GM12878 (cell line): ENCODE data around the gene RPS6KA5. TPM values are rescaled to one million over a fixed set of nuclear protein-coding genes. Genes with fewer than 3 reads are reported as not detected.
A peak's percentile ranks its signal among the peaks of the same experiment; 100 is the strongest.

Experiments
- BHLHE40 ChIP-seq, 2 experiments: fragments of 450-650 bp in 1 of 2; IDR thresholded peaks; 2 replicates each; pipeline ENCODE4 v1.6.1; 2011 to 2017; ENCODE audit warnings: low read depth in 2 of 2, borderline replicate concordance in 1 of 2, improper control_type of control experiment in 1 of 2, low read length in 1 of 2, mild to moderate bottlenecking in 1 of 2
- CBX5 ChIP-seq: sonication (generic); IDR thresholded peaks from 2 replicates; pipeline ENCODE4 v1.6.1; 2016; ENCODE audit warnings: low read depth, moderate library complexity, mild to moderate bottlenecking, inconsistent platforms
- CEBPB ChIP-seq, 2 experiments: fragments of 150-350 bp in 1 of 2; IDR thresholded peaks; 2 replicates each; pipeline ENCODE4 v1.6.1; 2012 to 2014; ENCODE audit warnings: low read depth in 2 of 2, low read length in 2 of 2, borderline replicate concordance in 1 of 2, inconsistent platforms in 1 of 2
- CHD1 ChIP-seq: IDR thresholded peaks from 2 replicates; pipeline ENCODE4 v1.6.1; 2012; ENCODE audit warnings: low read depth, low read length, improper control_type of control experiment
- CHD2 ChIP-seq: IDR thresholded peaks from 2 replicates; pipeline ENCODE4 v1.6.1; 2011; ENCODE audit warnings: low read depth, low read length, improper control_type of control experiment, borderline replicate concordance
- CREB1 ChIP-seq: IDR thresholded peaks from 2 replicates; pipeline ENCODE4 v1.6.1; 2012; ENCODE audit warnings: low read depth, mild to moderate bottlenecking, inconsistent platforms
- DPF2 ChIP-seq: fragments of 450-650 bp; IDR thresholded peaks from 2 replicates; pipeline ENCODE4 v1.6.1; 2017; ENCODE audit warnings: mild to moderate bottlenecking
- ETV6 ChIP-seq, 2 experiments: fragments of 450-650 bp in 1 of 2; IDR thresholded peaks in 1 of 2; conservative IDR thresholded peaks in 1 of 2; 2 replicates each; pipeline ENCODE4 v1.6.1; 2014; ENCODE audit warnings: antibody characterized with exemption in 1 of 2, borderline replicate concordance in 1 of 2, low read depth in 1 of 2, mild to moderate bottlenecking in 1 of 2, moderate library complexity in 1 of 2
- IRF4 ChIP-seq: IDR thresholded peaks from 2 replicates; pipeline ENCODE4 v1.6.1; 2011; ENCODE audit warnings: low read depth, low read length
- IRF5 ChIP-seq: fragments of 450-650 bp; IDR thresholded peaks from 2 replicates; pipeline ENCODE4 v1.6.1; 2017; ENCODE audit warnings: borderline replicate concordance
- LARP7 ChIP-seq: fragments of 450-650 bp; IDR thresholded peaks from 2 replicates; pipeline ENCODE4 v1.6.1; 2017; ENCODE audit warnings: mild to moderate bottlenecking
- MEF2A ChIP-seq: IDR thresholded peaks from 2 replicates; pipeline ENCODE4 v1.6.1; 2011; ENCODE audit warnings: low read depth, mild to moderate bottlenecking, low read length, moderate library complexity; ENCODE audit not compliant: insufficient read depth
- NBN ChIP-seq: fragments of 450-650 bp; IDR thresholded peaks from 2 replicates; pipeline ENCODE4 v1.6.1; 2016
- NFYB ChIP-seq: IDR thresholded peaks from 2 replicates; pipeline ENCODE4 v1.6.1; 2011; ENCODE audit warnings: low read depth, mild to moderate bottlenecking, low read length, improper control_type of control experiment, moderate library complexity; ENCODE audit not compliant: insufficient read depth
- PAX8 ChIP-seq: fragments of 450-650 bp; IDR thresholded peaks from 2 replicates; pipeline ENCODE4 v1.6.1; 2017; ENCODE audit warnings: mild to moderate bottlenecking, moderate library complexity
- PRDM15 ChIP-seq: fragments of 450-650 bp; formaldehyde crosslinking; IDR thresholded peaks from 2 replicates; pipeline ENCODE4 v1.4.0; 2020; ENCODE audit warnings: mild to moderate bottlenecking, moderate library complexity
- RAD51 ChIP-seq: fragments of 450-650 bp; IDR thresholded peaks from 2 replicates; pipeline ENCODE4 v1.6.1; 2016; ENCODE audit warnings: moderate library complexity, mild to moderate bottlenecking, inconsistent platforms
- RUNX3 ChIP-seq: IDR thresholded peaks from 2 replicates; pipeline ENCODE4 v1.6.1; 2012; ENCODE audit warnings: low read length, inconsistent platforms
- SIX5 ChIP-seq: IDR thresholded peaks from 2 replicates; pipeline ENCODE4 v1.6.1; 2011; ENCODE audit warnings: mild to moderate bottlenecking, low read depth, low read length, moderate library complexity; ENCODE audit not compliant: severe bottlenecking
- SMARCA5 ChIP-seq: fragments of 450-650 bp; IDR thresholded peaks from 2 replicates; pipeline ENCODE4 v1.6.1; 2017; ENCODE audit warnings: mild to moderate bottlenecking
- SP1 ChIP-seq: IDR thresholded peaks from one replicate; pipeline ENCODE4 v1.6.1; 2011; ENCODE audit warnings: low read depth, low read length
- SREBF1 ChIP-seq: IDR thresholded peaks from 2 replicates; pipeline ENCODE4 v1.6.1; 2012; ENCODE audit warnings: mild to moderate bottlenecking, low read length
- TAF1 ChIP-seq: IDR thresholded peaks from 2 replicates; pipeline ENCODE4 v1.6.1; 2011; ENCODE audit warnings: mild to moderate bottlenecking, low read depth, low read length, borderline replicate concordance
- TCF7 ChIP-seq: IDR thresholded peaks from 2 replicates; pipeline ENCODE4 v1.6.1; 2014; ENCODE audit warnings: antibody characterized with exemption, borderline replicate concordance
- ZBTB33 ChIP-seq: fragments of 450-650 bp; IDR thresholded peaks from 2 replicates; pipeline ENCODE4 v1.6.1; 2017; ENCODE audit warnings: mild to moderate bottlenecking
- ZNF207 ChIP-seq: fragments of 450-650 bp; IDR thresholded peaks from 2 replicates; pipeline ENCODE4 v1.6.1; 2014; ENCODE audit warnings: antibody characterized with exemption, mild to moderate bottlenecking, borderline replicate concordance
- polyA plus RNA-seq, 11 experiments: library from polyadenylated mRNA; depleted of rRNA in 4 of 11; unstranded in 6 of 11; stranded (reverse) in 5 of 11; fragments of >200 nt; fragmentation: Nextera tagmentation in 4 of 11; fragmentation: Illumina TruSeq in 1 of 11; extraction: Ambion mirVana in 4 of 11; extraction: Trizol in 1 of 11; gene quantifications; 1 replicate in 1 of 11; 2 replicates in 10 of 11; pipeline versions ENCODE4 v1.2.1 to v1.2.3, GENCODE V29; 2011 to 2016; ENCODE audit warnings: inconsistent platforms in 2 of 11, missing spikeins in 2 of 11, low read depth in 1 of 11
- total RNA-seq, 4 experiments: library from RNA; depleted of rRNA in 3 of 4; stranded (reverse); fragments of >200 nt in 3 of 4; fragmentation: Illumina TruSeq in 1 of 4; extraction: Trizol in 1 of 4; gene quantifications; 2 replicates each; pipeline versions ENCODE4 v1.2.1 to v1.2.3, GENCODE V29; 2013 to 2021

Gene RPS6KA5
- total and polyA plus RNA-seq, 10 of the 15 experiments (the other 5 are each of a cell fraction or from before 2014, with no cell fraction given) = 1.4 to 7.0 (median 3.7) TPM

- TF ChIP-seq ZBTB33 (no peak), RAD51 (no peak), PAX8 (0 out of 2 replicates have a peak, but pooled peaks have one; percentile 0), CHD1 (no peak), DPF2 (peak; percentile 49; the same call in 1 of the 2 replicates), RUNX3 (peak; percentile 77), SREBF1 (no peak), CBX5 (no peak), PRDM15 (no peak), IRF4 (0 out of 2 replicates have a peak, but pooled peaks have one; percentile 16), NFYB (no peak), ZNF207 (no peak), SP1 (no peak), ETV6 (conservative IDR thresholded peaks at IDR 0.05 in 1 of 2, IDR thresholded peaks at IDR 0.05 in 1 of 2; ENCODE audit: borderline replicate concordance in 1 of 2, low read depth in 1 of 2) (peak in 1 of 2 experiments; percentile 74; a peak in 1 of 4 replicates), SMARCA5 (no peak), LARP7 (no peak), NBN (peak; percentile 82), CHD2 (no peak), SIX5 (no peak), IRF5 (no peak), TAF1 (0 out of 2 replicates have a peak, but pooled peaks have one; percentile 15), CEBPB (IDR thresholded peaks at IDR 0.05; ENCODE audit: borderline replicate concordance in 1 of 2, low read depth in 2 of 2, low read length in 2 of 2) (no peak), BHLHE40 (IDR thresholded peaks at IDR 0.05; ENCODE audit: borderline replicate concordance in 1 of 2, low read depth in 2 of 2, low read length in 1 of 2) (0 out of 4 replicates have a peak, but pooled peaks of 1 of the 2 experiments have one; percentile 5), MEF2A (no peak), CREB1 (no peak), TCF7 (no peak)
These were observed 50.8 kb downstream of the RPS6KA5 start (continued) for GRCh38 chr14:91009501-91010152.
